ENCODE results near the gene ACACB.

DNA sequence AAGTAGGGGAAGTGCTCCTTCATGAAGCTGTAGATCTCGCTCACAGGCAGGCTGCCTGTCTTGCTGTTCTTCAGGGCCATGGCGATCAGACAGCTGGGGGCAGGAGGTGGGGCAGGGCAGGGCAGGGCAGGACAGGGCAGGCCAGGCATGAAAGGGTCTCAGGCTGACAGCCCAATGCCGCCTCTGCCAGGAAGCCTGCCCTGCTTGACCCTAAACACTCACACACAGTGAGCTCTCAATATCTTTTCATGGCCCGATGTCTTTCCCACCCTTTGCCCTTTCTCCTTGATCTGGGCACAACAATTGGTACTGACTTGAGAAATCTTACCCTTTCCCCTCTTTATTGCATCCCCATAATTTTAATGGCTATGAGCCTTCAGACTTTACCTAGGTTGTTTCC is 170.3 kb downstream of the ACACB start:
- no peak for TF ChIP-seq POLR2A (IDR thresholded peaks at IDR 0.05)
- TF ChIP-seq, protein P1, sequence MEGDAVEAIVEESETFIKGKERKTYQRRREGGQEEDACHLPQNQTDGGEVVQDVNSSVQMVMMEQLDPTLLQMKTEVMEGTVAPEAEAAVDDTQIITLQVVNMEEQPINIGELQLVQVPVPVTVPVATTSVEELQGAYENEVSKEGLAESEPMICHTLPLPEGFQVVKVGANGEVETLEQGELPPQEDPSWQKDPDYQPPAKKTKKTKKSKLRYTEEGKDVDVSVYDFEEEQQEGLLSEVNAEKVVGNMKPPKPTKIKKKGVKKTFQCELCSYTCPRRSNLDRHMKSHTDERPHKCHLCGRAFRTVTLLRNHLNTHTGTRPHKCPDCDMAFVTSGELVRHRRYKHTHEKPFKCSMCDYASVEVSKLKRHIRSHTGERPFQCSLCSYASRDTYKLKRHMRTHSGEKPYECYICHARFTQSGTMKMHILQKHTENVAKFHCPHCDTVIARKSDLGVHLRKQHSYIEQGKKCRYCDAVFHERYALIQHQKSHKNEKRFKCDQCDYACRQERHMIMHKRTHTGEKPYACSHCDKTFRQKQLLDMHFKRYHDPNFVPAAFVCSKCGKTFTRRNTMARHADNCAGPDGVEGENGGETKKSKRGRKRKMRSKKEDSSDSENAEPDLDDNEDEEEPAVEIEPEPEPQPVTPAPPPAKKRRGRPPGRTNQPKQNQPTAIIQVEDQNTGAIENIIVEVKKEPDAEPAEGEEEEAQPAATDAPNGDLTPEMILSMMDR (IDR thresholded peaks at IDR 0.05): no peak
